GM18520 (cell line): Measurements from ENCODE around the gene LIMCH1.
"Not testable (repeated sequence)": the region's sequence is repeated elsewhere in the genome, so short reads cannot be mapped to it uniquely, and the experiment has no call there.

Source experiments
- ATAC-seq: cut with Tn5 transposase; IDR thresholded peaks from one replicate; pipeline ENCODE4 v1.9.1; 2021; ENCODE audit not compliant: unreplicated experiment

The LIMCH1 gene

DNA sequence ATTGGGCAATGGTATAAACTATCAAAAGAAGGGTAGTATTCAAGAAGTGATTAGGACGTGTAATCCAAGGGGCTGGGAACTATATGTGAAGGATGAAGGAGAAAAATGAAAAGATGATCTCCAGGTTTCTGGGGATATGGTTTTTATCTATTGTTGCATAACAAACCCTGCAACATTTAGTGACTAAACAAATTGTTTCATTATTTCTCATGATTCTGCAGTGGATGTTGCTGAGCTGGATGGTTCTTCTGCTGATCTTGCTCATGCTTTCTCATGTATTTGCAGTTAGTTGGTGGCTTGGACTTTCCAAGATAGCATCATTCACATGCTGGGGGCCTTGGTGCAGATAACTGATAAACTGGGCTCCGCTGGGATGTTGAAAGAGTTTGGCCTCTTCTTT is 181.5 kb downstream of the LIMCH1 start:
- ATAC-seq: no peak

DNA sequence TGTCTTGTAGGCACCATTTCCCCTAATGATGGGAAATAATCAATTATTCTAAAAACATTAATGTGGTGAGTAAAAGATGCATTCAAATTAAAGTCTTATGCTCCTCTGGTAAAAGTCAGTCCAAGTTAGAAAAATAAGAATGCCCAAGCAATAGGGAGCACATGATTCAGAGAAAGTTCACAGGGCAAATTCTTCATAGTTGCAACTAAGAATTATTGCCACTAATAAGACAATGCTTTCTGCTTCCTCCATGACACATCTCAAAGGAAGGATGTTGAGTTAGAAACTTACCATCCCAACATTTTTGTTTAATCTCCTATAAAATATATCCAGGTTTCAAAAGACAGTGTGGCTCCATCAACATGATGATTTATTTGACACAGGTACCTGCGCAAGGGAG is 184.2 kb downstream of the LIMCH1 start:
- no peak for ATAC-seq

DNA sequence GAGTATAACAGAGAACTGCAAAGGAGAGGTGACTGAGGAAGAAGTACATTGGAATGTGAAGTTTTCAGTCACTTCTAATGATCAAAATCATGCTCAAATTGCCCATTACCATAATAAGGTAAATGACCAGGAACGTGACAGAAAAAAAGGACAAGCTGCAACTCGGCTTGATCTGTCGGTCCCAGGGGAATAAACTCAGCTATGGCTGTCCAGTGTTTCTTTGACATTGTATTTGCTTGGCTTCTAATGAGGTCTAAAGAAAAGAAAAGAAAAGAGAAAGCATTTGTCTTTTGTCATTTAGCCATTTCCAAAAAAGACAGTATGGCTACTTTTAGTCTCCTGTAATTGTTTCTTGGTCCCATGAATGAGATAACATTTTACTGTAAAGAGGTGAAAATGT is 185.3 kb downstream of the LIMCH1 start:
- no peak for ATAC-seq

DNA sequence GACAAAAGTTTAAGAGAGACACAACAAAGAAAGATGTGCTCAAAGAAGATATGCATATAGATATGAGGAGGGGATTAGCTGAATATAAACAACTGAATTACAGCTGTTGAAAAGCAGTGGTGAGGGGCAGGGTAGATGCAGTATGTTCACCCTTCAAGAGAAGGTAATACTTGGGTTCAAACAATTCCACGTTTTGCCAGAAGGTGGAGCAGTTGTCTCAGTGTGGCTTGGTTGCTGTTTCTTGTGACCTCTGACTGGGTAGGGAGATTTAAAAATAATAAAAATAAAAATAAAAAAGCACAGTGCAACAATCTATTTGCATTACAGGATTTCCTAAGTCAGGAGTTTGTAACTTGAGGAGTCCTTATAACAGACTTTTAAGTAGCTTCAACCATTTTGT is 187.3 kb downstream of the LIMCH1 start:
- no peak for ATAC-seq

DNA sequence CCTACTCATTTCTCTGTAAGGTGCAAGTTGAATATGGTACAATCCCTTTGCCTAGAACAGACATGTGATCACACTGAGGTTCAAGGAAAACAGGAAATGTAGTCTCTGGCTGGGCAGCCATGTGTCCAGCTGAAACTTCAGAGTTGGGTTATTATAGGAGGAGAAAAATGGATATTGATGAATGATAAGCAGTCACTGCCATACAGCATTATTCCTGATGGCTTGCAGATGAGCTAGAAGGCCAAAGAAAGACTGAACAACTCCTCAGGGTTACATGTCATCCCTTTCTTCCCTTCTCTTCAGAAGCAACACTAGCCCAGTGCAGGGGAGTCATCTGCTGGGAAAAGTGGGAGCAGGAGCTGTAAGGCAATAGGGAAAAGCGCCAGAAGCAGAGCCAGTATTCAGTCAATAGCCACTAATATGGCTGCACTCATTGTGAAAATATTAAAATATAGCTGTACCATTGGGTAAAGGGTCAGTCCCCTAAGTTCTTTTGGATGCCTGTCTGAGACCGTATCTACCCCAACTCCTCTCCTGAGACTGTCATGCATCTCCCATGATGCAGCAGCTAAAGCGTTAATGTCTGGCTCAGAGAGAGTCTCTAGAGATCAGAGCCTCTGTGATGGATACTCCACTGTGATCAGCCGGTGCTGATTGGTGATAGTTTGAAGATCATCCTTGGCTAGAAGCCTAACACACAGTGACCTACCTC is 190.1 kb downstream of the LIMCH1 start:
- ATAC-seq: no peak

GRCh38 chr4:41728573-41728913 is 190.6 kb downstream of the LIMCH1 start:
- no peak for ATAC-seq

DNA sequence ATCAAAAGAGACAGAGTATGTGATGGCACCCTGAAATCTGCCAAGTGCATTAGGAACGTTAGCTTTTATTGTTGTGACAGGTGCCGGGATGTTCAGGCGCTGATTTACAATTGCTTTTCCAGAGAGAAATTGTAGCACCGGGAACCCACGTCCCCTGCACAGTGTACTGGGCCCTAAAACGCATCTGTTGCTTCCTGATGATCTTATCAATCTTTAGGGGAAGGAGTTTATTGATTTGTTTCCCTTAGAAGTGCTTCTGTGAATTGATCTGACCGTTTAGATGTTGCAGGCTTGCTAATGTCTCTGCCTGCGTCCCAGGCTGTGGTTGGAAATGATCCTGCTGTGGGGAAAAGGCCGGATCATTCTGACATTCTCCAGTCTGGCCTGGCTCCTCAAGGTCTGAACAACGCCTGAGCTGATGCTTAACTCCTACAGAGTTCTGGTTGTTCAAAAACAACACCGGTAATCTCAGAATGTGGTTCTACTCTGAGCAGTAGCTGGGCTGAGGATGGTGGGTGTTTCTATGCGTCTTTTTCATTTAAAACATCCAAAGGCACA is 193.7 kb downstream of the LIMCH1 start:
- no peak for ATAC-seq

DNA sequence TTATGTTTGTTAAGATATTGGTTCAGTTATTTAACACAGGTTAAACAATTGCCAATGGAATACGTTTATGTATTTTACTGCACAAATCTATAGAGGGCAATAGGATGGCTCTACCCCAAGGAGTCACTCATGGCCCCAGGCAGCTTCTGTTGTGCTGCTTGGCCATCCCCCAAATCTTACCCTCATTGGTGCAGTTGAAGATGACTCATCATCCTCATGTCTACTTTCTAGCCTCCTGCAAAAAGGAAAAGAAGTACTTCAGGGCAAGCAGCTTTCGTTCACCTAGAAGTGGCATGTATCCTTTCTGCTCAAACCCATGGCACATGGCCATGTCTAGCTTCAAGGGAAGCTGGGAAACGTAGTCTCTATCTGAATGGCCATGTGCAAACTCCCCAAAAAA is 196.4 kb downstream of the LIMCH1 start:
- no peak for ATAC-seq

DNA sequence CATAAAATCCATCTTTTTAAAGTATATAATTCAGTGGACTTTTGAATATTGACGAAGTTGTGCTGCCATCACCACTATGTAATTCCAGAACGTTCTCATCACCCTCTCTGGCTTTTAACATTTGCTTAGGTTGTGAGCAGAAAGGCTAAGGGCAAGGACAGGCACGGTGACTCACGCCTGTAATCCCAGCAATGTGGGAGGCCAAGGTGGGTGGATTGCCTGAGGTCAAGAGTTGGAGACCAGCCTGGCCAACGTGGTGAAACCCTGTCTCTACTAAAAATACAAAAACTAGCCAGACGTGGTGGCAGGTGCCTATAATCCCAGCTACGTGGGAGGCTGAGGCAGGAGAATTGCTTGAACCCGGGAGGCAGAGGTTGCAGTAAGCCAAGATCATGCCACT is 199.5 kb downstream of the LIMCH1 start:
- not testable (repeated sequence) for ATAC-seq

- no peak for ATAC-seq
These were observed 203.4 kb downstream of the LIMCH1 start for GRCh38 chr4:41741354-41741753.

DNA sequence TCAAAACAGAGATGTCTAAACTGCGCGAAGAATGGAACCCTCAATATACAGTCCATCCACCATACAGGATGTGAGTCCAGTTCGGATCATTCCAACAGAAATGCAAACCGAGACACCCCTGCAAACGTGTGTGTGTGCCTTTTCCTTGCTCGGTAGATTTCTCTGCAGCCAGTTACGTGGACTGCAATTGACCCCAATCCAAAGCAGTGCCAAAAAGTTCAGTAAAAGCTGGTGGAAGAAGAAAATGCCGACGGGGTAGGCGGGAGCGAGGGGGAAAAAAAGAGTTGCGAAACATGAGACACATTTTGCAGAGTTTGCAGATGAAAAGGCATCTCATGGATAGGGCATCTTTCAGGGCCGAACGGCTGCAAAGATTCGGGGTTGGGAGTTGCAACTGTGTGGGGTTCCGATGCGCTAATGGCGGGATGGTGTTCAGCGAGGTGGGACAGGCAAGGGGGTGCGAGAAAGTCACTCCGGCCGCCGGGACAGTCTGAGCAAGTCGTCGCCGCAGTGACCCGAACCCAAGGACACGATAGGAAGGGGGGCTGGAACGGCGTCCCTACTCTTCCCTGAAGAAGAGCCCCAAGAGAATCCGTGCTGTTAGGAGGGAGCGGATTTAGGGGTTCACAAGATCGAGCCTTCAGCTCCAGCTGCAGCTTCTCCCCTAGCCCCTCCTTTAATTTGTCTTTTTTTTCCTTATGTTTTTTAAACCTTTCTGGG is 206.8 kb downstream of the LIMCH1 start:
- no peak for ATAC-seq

- no peak for ATAC-seq
These were observed 207.5 kb downstream of the LIMCH1 start for GRCh38 chr4:41745292-41746024.

DNA sequence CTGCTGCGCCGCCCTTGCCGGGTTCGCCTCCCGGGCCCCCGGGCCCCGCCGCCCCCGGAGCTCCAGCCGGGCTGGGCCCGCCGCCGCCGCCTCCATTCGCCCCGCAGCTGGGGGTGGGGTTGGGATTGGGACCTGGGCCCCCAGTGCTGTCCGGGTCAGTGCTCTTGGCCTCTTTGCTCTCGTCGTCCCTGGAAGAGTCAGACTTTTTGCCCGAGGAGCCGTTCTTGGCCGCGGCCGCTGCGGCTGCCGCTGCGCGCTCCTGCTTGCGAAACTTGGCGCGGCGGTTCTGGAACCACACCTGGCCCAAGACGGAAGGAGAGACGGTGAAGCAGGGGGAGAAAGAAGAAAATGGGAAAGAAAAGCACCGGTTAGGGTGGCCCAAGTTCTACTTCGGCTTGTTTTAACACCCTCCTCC is 208.1 kb downstream of the LIMCH1 start:
- ATAC-seq: no peak

DNA sequence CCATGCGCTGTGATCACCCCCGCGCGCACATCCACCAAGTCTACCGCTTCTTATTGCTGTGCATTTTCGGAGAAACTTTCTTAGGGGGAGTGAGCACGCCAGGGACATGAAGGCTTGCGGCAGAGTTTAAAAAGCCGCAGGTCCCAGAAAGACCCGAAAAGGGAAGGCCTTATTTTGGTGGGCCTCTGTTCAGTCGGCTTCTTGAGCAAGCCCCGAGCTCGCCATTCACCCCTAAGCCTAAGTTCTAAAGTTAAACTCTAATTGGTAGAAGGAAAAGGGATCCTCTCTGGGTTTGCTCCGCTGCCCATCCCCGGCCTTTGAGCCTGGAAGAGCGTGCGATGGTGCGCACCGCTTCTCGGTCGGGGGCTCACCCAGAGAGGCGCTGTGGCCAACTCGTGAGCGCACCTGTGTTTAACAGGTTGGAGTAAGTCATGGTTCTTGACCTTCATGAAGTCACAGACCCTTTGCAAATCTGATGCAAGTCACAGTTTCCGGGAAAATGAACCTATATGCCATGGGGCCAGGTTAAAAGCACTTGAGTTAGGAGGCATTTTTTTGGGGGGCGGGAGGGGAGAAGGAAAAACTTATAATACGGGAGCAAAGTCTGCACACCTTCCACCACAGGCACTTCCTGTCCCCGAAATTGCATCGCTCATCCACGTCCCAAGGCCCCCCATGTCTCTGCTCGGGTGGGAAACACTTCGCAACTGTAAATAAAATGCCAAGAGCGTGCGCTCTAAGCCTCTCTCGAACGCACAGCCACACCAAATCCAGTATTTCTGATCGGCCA is 208.7 kb downstream of the LIMCH1 start:
- ATAC-seq: no peak

DNA sequence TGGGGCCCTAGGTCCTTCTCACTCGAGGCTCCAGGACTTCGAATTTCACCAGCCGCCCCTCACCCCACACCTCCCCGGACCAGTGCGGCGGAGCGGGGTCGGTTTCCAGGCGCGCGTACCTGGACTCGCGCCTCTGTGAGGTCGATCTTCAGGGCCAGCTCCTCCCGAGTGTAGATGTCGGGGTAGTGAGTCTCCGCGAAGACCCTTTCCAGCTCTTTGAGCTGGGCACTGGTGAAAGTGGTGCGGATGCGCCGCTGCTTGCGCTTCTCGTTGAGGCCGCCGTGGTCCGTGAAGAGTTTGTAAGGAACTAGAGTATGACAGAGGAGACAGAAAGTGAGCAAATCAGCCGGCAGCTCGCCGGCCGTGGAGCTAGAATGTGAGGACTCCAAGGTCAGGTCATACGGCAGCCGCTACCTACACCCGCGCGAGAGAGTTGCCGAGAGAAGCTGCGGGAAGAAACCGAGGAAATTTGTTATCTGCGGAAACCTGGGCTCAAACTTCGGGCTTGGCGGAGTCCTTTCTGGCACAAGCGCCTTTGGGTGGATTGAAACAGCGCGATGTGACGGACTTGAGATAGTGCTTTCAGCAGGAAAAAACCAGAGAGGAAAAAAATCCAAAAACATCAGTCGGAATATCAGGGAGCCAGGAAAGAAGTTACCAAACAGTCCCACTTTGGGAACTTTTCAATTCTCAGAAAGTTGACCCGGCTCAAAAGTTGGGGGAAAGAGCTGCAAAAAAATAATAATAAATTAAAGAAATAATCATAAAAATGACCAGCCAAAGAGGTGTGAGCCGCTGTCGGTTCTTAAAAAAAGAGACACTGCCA is 209.5 kb downstream of the LIMCH1 start:
- ATAC-seq: no peak

DNA sequence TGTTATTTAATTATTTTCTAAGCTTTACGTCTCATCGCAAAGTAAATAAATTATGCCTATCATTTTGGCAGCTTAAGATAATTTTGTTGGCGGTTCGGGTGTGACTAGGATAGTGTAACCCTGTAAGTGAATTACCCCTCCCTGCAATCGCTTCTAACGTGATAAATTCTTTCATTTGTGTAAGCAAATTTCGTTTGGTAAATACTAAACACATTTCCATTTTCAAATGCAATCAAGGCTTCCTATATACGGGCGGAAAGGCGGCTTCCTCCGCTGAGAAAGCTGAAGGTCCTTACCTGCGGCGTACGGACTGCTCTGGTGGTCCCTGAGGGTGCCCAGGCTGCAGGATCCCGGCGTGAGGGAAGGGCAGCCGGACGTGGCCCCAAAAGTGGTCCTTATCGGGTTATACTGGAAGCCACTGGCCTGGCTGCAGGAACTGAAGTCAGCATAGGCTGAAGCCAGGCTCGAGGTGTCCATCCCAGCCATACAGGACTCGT is 210.2 kb downstream of the LIMCH1 start:
- ATAC-seq: no peak

- no peak for ATAC-seq
These were observed 210.9 kb downstream of the LIMCH1 start, which contains the start of gene PHOX2B for GRCh38 chr4:41748571-41749475. PHOX2B (minus strand) TSS chr4:41748725; CDS start chr4:41748610, 115 bp downstream.

- ATAC-seq: no peak
These were observed 211.7 kb downstream of the LIMCH1 start for GRCh38 chr4:41749631-41750039.
